ENCODE data around the gene LRCH1. TPM values are rescaled to one million over a fixed set of nuclear protein-coding genes. Genes with fewer than 3 reads are reported as not detected.

LRCH1 gene
- total RNA-seq, 1 donor from 2014 or later: 29.6 TPM

DNA sequence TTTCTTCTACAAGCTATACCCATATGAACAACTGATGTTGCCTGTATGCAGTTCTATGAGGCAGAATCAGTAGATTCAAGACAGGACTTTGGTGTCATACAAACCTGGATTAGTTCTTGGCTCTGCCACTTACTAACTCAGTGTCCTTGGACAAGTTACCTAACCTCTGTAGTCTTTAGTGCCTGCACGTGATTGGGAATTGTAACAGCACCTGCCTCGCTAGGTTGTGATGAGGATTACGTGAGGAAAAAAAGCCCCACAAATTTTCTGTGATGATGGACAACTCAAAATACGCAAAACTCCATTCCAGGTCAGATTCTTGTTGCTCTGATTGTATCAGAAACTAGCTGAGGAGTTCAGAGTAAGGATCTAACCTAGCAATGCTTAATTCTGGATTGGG lies 89.3 kb downstream of the LRCH1 start:
- peaks cover 67% of the 10 kb centered on the region for H3K4me1 Mint-ChIP-seq
- H3K9me3 Mint-ChIP-seq: no peaks in the 10 kb centered on the region
- H3K4me3 Mint-ChIP-seq: no peak overlapping the region
- H3K36me3 Mint-ChIP-seq: no peaks in the 10 kb centered on the region
- H3K27ac Mint-ChIP-seq: no peak overlapping the region
- DNase-seq (ENCODE audit: low spot score in 2 of 2, unreplicated experiment in 2 of 2): no peak
- no peaks in the 10 kb centered on the region for H3K27me3 Mint-ChIP-seq (ENCODE audit: low read depth)
- TF ChIP-seq, protein P1, sequence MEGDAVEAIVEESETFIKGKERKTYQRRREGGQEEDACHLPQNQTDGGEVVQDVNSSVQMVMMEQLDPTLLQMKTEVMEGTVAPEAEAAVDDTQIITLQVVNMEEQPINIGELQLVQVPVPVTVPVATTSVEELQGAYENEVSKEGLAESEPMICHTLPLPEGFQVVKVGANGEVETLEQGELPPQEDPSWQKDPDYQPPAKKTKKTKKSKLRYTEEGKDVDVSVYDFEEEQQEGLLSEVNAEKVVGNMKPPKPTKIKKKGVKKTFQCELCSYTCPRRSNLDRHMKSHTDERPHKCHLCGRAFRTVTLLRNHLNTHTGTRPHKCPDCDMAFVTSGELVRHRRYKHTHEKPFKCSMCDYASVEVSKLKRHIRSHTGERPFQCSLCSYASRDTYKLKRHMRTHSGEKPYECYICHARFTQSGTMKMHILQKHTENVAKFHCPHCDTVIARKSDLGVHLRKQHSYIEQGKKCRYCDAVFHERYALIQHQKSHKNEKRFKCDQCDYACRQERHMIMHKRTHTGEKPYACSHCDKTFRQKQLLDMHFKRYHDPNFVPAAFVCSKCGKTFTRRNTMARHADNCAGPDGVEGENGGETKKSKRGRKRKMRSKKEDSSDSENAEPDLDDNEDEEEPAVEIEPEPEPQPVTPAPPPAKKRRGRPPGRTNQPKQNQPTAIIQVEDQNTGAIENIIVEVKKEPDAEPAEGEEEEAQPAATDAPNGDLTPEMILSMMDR (IDR thresholded peaks at IDR 0.05; ENCODE audit: unreplicated experiment): no peak

DNA sequence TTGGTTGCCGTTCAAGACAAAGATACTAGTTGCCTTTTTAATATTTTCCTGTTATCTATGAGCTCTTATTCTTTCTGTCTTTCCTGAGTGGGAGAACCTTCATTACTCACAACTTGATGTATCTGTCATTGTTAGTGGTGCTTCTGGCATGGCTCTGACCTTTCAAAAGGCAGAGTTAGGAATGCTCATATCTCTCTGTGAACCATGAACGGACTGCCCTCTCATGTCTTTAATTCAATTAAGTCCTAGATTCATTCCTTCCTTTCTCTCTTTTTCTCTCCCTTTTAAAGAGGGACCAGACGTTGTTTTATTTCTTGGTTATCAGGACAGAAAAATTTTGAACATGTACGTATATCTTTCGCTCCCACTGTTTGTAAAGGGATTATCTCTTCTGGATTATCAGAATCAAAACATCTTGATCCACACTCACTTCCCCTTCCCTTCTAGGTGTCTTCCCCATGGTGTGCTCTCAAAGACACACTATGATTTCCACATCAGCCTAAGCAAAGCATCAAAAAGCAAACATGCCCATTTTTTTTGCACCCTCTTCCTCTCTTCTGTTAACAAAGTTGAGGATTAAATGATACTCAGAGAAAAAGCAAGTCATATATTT lies 90.3 kb downstream of the LRCH1 start:
- H3K4me1 Mint-ChIP-seq: peaks cover 67% of the 10 kb centered on the region
- no peak overlapping the region for H3K4me3 Mint-ChIP-seq
- no peak for DNase-seq (ENCODE audit: low spot score in 2 of 2, unreplicated experiment in 2 of 2)

DNA sequence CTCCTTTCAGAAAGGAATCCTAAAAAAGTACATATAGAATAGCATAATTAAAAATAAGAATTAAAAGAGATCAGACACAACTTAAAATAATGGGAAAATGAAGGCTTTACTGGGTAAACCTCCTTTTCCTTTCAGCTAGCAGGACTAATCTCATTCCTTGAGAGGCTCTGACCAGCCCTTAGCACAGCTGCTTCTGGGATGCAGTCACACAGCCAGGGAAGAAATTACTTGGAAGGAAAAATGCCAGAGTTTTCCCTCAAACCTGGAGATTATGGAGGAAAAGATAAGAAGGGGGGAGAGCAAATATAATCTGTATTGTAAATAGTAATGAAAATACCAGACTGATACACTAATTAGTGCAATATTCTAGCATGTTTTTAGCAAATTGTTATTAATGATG lies 91.8 kb downstream of the LRCH1 start:
- Mint-ChIP-seq H3K36me3 (no peaks in the 10 kb centered on the region), H3K9me3 (no peaks in the 10 kb centered on the region), H3K27ac (no peak overlapping the region), H3K4me1 (peaks cover 61% of the 10 kb centered on the region), H3K4me3 (no peak overlapping the region), H3K27me3 (ENCODE audit: low read depth) (no peaks in the 10 kb centered on the region)
- no peak for DNase-seq (ENCODE audit: low spot score in 2 of 2, unreplicated experiment in 2 of 2)
- TF ChIP-seq, protein P1 (IDR thresholded peaks at IDR 0.05; ENCODE audit: unreplicated experiment): no peak

More for the DNA sequence above, 90.3 kb downstream of the LRCH1 start:
- H3K27ac Mint-ChIP-seq: peak overlapping the region; percentile 65
- no peaks in the 10 kb centered on the region for H3K27me3 Mint-ChIP-seq (ENCODE audit: low read depth)
- no peaks in the 10 kb centered on the region for H3K9me3 Mint-ChIP-seq
- no peaks in the 10 kb centered on the region for H3K36me3 Mint-ChIP-seq
- TF ChIP-seq, protein P1 (IDR thresholded peaks at IDR 0.05; ENCODE audit: unreplicated experiment): no peak

DNA sequence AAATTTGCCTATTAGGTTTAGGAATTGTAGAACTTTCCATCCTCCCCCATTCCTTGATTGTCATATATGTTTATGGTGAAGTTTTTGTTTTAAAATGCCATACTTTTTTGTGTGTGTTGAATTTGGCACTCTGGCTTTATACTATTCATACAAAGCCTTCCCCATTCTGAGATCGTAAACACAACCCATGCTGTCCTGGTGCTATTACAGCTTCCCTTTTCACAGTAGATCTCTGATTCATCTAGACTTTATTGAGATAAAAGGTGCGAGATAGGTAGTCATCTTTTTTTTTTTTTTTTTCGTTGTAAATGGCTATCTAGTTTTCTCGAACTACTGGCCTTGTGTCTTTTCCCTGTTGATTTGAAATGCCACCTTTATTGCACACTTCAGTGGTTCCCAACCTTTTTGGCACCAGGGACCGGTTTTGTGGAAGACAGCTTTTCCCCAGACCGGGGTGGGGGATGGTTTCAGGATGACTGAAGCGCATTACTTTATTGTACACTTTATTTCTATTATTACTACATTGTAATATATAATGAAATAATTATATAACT lies 94.6 kb downstream of the LRCH1 start:
- no peak overlapping the region for H3K4me3 Mint-ChIP-seq
- peaks cover 43% of the 10 kb centered on the region for H3K4me1 Mint-ChIP-seq
- TF ChIP-seq, protein P1 (IDR thresholded peaks at IDR 0.05; ENCODE audit: unreplicated experiment): no peak
- no peak overlapping the region for H3K27ac Mint-ChIP-seq
- no peaks in the 10 kb centered on the region for H3K36me3 Mint-ChIP-seq
- H3K9me3 Mint-ChIP-seq: no peaks in the 10 kb centered on the region
- H3K27me3 Mint-ChIP-seq (ENCODE audit: low read depth): no peaks in the 10 kb centered on the region
- no peak for DNase-seq (ENCODE audit: low spot score in 2 of 2, unreplicated experiment in 2 of 2)

DNA sequence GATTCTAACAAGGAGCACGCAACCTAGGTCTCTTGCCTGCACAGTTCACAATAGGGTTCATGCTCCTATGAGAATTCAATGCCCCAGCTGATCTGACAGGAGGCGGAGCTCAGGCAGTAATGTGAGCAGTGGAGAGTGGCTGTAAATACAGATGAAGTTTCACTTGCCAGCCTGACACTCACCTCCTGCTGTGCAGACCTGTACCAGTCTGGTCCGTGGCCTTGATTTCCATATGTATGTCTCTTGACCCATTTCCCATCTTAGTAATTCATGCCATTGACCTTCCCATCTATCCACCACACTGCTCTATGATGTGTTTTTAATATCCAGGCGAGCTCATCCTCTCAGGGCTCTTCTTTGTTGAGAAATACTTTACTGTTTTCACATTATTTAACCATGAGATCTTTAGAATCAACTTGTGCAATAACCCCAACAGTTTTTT lies 95.2 kb downstream of the LRCH1 start:
- DNase-seq (ENCODE audit: low spot score in 2 of 2, unreplicated experiment in 2 of 2): no peak
- Mint-ChIP-seq H3K27ac (peak overlapping the region; percentile 37), H3K4me3 (no peak overlapping the region), H3K9me3 (no peaks in the 10 kb centered on the region), H3K4me1 (peaks cover 37% of the 10 kb centered on the region), H3K36me3 (peaks cover 2% of the 10 kb centered on the region), H3K27me3 (ENCODE audit: low read depth) (no peaks in the 10 kb centered on the region)
- TF ChIP-seq, protein P1 (IDR thresholded peaks at IDR 0.05; ENCODE audit: unreplicated experiment): no peak
